Right atrium auricular region (tissue), 2 donors: ENCODE results near the gene PRDM2. TPM values are rescaled to one million over a fixed set of nuclear protein-coding genes. Genes with fewer than 3 reads are reported as not detected.

Experiments used
- DNase-seq: peaks from one replicate; pipeline ENCODE4 v3.0.0-alpha.2; 2019; ENCODE audit warnings: low spot score
- H3K27ac ChIP-seq, 2 donors: fragments of 200-600 bp; sonication (generic); 1 replicate in 1 of 2; 2 replicates in 1 of 2; pipeline ENCODE4 v1.5.1; 2016 to 2019
- H3K27me3 ChIP-seq, 2 donors: fragments of 200-600 bp; sonication (generic); one replicate each; pipeline versions ENCODE4 v1.5.1 to v1.6.0; 2017 to 2019
- H3K36me3 ChIP-seq: fragments of 200-600 bp; sonication (generic); one replicate; pipeline ENCODE4 v1.5.1; 2016
- H3K4me1 ChIP-seq, 2 donors: fragments of 200-600 bp; sonication (generic); one replicate each; pipeline versions ENCODE4 v1.5.1 to v1.6.0; 2017 to 2019
- H3K4me3 ChIP-seq, 2 donors: fragments of 200-600 bp; sonication (generic); 1 replicate in 1 of 2; 2 replicates in 1 of 2; pipeline ENCODE4 v1.5.1; 2017 to 2019; ENCODE audit warnings: mild to moderate bottlenecking in 1 of 2, moderate library complexity in 1 of 2
- H3K9me3 ChIP-seq, 2 donors: fragments of 200-600 bp; sonication (generic); one replicate each; pipeline ENCODE4 v1.5.1; 2019
- CTCF ChIP-seq, 2 donors: fragments of 200-600 bp; sonication (generic); IDR thresholded peaks; one replicate each; pipeline ENCODE4 v1.5.1; 2019; ENCODE audit warnings: antibody characterized with exemption in 2 of 2
- total RNA-seq, 2 donors: library from RNA; depleted of rRNA; stranded (reverse); fragments of >200 nt; gene quantifications; one replicate each; pipeline ENCODE4 v1.1.0, GENCODE V29; 2016

The PRDM2 gene
- total RNA-seq, 2 donors from 2014 or later: 20.5 to 22.8 TPM

GRCh38 chr1:13871413-13871812 is 171.4 kb downstream of the PRDM2 start:
- Histone ChIP-seq H3K27me3 (no peaks in the 10 kb centered on the region), H3K4me1 (no peaks in the 10 kb centered on the region), H3K27ac (no peak overlapping the region), H3K9me3 (no peaks in the 10 kb centered on the region), H3K4me3 (no peak overlapping the region), H3K36me3 (no peaks in the 10 kb centered on the region)
- no peak for TF ChIP-seq CTCF (IDR thresholded peaks at IDR 0.05)
- DNase-seq: no peak

GRCh38 chr1:13871886-13872285 is 171.9 kb downstream of the PRDM2 start:
- H3K9me3 ChIP-seq: no peaks in the 10 kb centered on the region

GRCh38 chr1:13873032-13873431 is 173.0 kb downstream of the PRDM2 start:
- H3K4me3 ChIP-seq: no peak overlapping the region
- no peak for TF ChIP-seq CTCF (IDR thresholded peaks at IDR 0.05)

More at GRCh38 chr1:13871886-13872285, 171.9 kb downstream of the PRDM2 start:
- Histone ChIP-seq H3K27me3 (no peaks in the 10 kb centered on the region), H3K4me1 (no peaks in the 10 kb centered on the region), H3K36me3 (no peaks in the 10 kb centered on the region), H3K4me3 (no peak overlapping the region), H3K27ac (no peak overlapping the region)
- no peak for DNase-seq
- TF ChIP-seq CTCF (IDR thresholded peaks at IDR 0.05): no peak

More at GRCh38 chr1:13873032-13873431, 173.0 kb downstream of the PRDM2 start:
- Histone ChIP-seq H3K27me3 (no peaks in the 10 kb centered on the region), H3K4me1 (no peaks in the 10 kb centered on the region), H3K36me3 (no peaks in the 10 kb centered on the region), H3K27ac (no peak overlapping the region), H3K9me3 (no peaks in the 10 kb centered on the region)
- DNase-seq: no peak

Other genes starting within 250 kb of the PRDM2 start
- under 1 TPM in 1 of 2 donors, not detected in 1; 0.98 TPM for gene LRRC38, start 186.2 kb upstream of the PRDM2 start, total RNA-seq
- gene PDPN, start 116.4 kb upstream of the PRDM2 start, total RNA-seq: 10 to 100 TPM; 17.3 to 28.9 TPM